Inflammatory macrophage treated with lipopolysaccharide for 4 hours (primary cell): ENCODE measurements around the gene AHSG.
A peak's percentile ranks its signal among the peaks of the same experiment; 100 is the strongest.

Experiments
- DNase-seq: peaks from one replicate; pipeline ENCODE4 v3.0.0-alpha.2; 2020

Gene AHSG

DNA sequence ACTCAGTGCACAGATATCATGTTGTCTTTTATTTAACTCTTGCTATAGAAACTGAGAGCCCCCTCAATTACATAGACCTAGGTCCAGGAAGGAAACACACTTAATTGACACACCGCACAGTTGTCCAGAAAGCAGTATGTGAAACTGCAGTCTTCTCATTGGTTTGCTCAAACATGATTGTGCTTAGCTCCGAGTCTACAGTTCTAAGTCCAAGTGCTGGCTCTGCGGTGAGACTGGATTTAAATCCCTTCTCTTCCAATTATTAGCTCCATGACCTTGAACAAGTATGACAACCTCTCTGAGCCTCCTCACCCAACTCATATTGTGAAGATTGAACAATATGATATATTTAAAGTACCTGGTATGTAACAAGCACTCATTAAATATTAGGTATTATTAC lies 19.0 kb upstream of the AHSG start:
- no peak for DNase-seq

DNA sequence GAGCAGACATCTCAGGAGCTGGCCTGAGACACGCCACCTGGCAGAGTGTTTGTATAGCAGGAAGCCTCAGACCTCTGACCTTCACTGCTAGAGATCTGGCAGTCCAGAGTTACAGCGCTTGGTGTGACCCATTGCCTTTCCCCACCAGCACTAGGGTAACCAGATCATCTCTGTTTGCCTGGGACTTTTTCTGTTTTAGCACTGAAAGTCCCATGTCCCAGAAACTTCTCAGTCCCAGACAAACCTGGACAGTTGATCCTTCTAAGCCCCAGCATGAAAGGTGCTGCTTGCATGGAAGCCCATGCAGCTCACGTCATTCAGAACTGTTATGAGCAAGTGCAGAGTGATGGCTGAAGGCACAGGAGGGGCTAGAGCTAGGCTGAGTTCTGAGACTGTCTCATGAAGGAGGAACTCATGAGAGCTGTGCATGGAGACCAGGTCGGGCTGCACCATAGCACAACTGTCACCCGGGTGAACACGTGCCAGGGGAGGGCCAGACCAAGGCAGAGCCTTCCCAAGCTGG lies 18.2 kb upstream of the AHSG start:
- no peak for DNase-seq

DNA sequence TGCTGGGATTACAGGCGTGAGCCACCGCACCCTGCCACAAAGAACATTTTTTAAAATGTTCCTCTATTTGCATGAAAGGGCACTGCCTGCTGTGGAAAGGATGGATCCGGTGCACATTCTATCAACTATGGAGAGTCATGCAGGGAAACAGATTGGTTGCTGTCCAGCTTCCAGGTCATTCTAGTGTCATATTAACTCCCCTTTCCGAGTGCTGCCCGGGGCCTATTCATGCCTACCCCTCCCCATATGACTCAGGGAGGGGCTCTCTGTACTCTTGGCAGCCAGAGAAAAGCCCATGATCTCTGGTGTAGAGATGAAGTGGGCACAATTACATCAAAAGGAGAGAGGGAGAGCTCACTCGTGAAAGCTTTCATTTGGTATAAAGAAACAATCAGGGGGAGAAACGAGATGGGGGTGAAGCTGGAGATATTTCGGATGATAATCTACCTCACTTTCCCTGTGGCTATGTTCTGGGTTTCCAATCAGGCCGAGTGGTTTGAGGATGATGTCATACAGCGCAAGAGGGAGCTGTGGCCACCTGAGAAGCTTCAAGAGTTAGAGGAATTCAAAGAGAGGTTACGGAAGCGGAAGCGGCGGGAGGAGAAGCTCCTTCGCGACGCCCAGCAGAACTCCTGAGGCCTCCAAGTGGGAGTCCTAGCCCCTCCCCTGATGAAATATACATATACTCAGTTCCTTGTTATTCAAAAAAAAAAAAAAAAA lies 16.1 kb upstream of the AHSG start:
- no peak for DNase-seq

DNA sequence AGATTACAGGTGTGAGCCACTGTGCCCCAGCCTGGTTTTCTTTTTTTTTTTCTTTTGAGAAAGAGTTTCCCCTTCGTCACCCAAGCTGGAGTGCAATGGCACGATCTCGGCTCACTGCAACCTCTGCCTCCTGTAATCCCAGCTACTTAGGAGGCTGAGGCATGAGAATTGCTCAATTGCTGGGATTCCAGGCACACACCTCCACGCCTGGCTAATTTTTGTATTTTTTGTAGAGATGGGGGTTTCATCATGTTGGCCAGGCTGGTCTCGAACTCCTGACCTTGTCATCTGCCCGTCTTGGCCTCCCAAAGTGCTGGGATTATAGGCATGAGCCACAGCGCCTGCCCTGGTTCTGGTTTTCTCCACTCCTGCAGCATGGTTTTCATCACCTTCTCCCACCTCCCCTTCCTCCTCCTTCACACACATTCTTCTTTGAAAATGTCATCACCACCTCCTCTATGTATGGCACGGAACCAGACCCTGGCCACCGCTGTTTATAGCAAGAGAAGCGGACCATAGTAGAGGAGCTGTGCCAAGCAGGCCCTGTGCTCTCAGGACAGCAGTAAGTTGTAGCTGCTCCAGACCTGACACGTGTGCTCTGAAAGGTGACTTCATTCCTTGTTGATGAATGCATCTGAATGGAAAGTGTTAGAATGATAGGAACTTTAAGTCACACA lies 14.6 kb upstream of the AHSG start:
- no peak for DNase-seq

DNA sequence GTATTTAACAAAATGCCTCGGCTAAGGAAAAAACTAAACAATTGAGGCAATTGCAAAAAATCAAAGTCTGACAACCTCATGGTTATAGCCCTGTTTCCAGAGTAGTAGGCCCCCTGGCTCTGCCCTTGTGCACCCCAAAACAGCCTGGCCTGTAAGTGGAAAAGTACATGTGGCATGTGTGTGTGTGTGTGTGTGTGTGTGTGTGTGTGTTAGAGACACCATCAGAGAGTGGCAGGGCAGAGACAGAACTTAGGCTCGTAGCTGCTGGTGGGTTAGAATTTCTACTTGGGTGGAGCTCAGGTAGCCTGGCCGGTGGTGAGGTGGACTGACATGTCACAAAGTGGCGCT lies 14.1 kb upstream of the AHSG start:
- no peak for DNase-seq

DNA sequence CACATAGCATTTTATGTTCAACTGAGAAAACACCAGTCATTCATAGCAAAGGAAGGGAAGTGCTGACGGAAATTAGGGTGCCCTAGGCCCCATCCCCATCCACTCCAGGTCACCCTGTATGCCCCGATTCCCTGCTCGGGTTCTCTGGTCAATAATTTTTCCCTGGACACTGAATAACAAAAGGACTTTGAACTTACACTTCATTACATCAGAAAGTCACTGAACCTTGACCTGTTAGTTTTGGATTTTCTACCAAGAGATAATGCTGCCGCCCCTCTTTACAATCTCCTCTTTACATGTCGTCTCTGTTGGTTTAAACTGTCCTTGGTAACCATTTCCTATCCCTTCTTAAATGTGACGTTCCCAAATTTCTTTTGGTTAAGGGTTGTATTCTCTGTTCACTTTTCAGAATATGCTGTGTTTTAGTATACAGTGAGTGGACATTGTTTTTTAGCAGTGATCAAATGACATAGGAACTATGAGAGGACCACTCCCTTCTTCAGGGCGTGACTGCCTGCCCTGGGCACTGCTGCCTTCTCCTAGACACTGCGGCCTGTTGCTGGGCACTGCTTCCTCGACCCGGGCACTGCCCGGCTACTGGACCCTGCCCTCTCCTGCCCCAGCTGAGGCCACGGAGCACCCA lies 13.6 kb upstream of the AHSG start:
- DNase-seq = no peak

DNA sequence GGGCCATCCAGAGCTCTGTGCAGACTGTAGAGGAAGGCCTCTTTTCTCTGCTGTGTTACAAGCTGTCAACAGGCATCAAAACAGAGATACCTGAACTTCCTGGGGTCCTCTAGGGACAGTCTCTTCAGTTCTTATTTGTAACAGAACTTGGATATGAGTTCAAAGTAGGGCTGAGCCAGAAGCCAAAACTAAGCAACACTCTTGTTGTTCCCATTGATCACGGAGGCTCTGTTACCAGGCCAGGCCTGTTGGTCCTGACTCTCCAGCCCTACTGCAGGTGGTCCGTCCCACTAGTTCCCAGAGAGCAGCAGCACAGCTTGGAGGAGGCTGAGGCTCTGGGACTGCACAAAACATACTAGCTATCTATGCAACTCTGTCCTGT lies 13.1 kb upstream of the AHSG start:
- no peak for DNase-seq

DNA sequence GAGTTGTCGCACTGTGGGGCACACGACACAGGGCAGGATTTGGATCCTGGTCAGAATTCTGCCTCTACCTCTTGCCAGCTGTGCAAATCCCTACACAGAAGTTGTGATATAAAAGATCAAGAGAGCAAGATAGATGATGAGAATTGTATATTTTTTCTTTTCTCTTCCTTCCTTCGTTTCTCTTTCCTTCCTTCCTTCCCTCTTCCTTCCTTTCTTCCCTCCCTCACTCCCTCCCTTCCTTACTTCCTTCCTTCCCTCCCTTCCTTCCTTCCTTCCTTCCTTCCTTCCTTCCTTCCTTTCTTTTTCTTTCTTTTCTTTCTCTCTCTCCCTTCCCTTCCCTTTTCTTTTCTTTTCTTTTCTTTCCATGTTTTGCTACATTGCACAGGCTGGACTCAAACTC lies 12.0 kb upstream of the AHSG start:
- no peak for DNase-seq

DNA sequence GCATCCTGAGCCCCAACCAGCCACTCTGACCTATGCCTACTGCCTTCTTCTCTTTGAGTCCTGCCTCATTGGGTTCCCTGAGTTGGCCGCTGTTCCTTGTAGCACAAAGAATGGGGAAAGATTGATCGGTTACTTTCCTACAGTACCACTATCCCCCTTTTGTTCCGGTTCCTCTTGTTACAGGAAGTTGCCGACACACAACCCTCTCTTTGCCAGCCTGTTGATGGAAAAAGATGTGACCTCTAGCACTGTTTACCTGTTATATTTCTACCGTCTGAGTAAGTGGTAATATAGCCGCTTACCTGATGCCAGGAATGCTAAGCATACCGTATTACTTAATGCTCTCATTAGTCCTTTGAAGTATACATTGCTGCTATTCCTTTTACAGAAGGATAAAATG lies 9.7 kb upstream of the AHSG start:
- DNase-seq = no peak

DNA sequence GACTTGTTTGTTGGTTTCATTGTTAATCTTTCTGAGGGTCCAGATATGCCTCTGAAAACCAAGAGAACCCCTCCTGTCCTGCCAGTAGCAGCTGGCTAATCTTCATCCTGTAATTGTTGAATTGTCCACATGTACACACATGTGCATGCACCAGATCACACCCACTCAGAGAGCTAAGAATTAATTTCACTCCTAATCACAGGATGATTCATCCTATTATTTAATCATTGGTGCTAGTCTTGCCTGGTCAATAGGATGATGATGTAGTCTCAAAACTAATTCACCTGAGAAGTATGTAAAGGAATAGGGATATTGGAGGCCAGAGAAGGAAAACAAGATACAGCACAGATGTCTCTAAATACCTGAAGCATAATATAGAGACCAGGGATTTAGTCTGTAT lies 7.8 kb upstream of the AHSG start:
- DNase-seq = no peak

DNA sequence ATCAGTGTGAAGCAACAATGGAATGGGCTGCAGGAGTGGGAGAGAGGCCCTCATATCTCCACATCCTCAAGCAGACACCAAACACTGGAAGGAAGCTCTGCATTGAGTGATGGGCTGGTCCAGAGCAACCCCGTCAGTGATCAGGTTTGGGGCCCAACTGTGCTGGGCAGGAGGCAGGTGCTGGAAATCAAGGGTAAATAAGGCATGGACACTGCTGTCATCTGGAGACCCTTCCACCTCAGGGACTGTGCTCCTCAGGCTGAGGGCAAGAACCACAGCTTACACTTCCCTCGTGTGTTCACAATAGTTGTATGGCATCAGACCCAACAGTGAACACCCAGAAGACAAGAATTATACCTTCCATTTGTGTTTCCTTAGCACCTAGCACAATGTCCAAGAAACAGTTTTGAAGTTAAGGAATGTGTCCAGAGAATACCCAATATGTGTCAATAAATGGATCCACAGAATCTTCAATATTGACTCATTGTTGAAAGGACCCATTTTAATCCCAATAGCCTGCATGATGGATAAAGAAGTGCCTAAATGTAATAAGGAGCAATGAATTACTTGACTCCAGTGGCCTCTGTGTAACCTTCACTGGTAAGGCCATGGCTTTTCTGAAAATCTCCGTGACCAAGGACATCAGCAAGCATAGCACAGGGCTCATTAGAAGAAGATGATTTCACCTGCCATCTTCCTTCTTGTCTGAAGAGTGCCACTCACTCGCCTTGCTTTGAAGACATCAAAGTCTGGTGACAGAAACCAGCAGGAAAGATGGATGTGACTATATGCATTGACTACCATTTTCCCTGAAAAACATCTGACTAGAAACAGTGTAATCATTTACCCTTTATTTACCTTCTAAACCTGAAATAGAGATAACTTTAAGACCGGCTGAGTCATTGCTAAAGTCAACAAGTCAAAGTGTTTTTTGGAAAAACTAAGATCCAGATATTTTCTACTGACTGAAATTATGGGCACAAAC lies 7.0 kb upstream of the AHSG start:
- DNase-seq = no peak

DNA sequence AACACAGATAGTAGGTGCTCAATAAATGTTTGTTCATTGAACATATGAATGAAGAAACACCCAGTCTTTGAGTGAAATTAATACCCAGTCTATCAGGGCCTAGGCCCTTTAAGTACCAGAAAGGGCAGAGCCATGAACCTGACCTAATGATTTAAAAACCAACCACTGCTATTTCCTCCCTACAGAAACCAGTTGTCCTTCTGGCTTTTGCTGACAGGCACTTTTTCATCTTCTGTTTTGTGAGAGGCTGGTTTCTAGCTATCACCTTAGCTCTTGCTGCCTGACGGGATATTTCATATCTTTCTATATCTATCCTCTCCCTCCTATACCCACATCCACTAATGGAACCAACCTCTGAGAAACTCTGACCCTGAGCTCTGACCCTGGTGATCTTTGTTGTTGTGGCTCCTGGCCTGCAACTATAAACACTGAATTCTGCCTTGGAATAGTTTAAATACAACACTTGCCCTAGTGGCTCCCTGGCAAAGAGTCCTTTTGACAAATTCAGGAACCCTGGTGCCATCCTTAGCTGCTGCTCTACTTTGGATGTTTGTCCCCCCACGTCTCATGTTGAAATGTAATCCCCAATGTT lies 4.1 kb upstream of the AHSG start:
- DNase-seq = no peak

DNA sequence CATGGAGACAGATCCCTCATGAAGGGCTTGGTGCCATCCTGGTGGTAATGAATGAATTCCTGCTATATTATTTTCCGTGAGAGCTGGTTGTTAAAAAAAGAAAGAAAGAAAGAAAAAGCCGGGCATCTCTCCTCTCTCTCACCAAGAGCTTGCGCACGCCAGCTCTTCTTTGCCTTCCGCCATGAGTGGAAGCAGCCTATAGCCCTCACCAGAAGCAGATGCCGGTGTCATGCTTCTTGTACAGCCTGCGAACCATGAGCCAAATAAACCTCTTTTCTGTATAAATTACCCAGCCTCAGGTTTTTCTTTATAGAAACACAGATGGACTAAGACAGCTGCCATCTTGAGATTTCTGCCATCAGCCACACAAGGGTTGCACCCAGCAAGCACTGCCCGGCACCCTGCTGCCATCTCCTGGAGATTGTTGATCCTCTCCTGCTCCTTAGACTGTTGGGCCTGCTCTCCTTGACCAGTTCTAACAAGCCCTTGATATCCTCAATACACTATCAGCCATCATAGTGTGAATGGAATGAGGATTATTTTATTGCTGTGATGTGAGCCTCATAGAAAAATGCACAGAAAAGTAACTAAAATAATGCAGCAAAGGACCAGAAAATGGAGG lies 3.5 kb upstream of the AHSG start:
- DNase-seq = peak; percentile 12

DNA sequence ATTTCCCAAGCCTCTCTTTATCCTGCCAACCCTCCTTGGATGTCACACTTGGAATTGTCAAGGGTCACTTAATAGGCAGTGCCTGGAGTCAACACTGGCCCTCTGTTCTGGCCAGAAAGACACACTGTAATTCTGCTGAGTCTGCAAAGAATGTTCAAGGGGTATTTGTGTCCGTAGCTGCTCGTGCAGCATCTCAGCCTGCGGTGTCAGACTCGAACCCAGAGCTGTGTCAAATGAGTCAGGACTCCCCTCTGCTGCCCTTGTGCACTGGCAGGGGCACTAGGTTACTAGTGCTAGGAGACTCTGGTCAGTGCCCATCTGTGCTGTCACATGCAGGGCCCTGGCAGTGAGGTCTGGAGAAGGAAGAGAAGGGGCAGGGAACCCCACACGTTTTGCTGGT lies 795 bp upstream of the AHSG start:
- no peak for DNase-seq

DNA sequence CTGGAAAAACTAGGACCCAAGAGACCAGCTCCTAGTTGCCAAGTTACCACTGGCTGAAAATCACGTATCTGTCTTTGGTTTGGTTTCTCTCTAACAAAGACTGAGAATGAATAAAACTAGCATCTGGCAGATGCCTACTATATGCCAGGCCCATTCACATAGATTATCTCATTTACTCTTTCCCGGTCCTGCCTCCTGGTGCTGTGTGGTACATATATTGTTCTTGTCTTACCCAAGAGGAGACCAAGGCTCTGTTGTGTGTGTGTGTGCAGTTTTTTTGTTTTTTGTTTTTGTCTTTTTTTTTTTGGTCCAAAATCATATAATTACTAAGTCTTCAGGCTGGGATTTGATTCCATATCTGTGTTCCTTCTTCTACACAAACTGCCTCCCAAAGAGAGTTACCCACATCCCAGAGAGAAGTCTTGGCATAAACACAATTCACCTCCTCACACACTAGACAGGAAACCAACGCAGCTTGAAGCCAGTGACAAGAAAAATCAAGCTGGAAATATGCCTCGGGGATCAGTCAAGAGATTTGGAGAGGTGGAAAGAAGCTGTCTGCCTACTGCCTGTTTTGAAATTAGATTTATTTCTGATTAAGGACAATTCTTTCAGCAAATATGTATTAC lies 891 bp downstream of the AHSG start:
- DNase-seq = no peak

DNA sequence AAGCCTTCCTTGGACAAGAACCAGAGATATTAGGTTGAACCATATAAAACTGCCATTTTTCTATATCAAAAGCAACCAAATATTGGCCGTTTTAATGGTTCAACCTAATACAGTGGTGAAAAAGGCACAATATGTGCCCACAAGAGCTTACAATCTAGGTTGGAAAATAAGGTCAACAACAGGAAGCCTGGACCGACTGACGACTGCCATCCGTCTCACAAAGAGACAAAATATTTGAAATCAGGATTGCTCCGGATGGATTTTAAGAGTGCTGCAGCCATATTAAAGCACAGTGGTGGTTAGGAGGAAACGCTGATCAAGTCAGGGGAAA lies 1.4 kb downstream of the AHSG start:
- DNase-seq = no peak

DNA sequence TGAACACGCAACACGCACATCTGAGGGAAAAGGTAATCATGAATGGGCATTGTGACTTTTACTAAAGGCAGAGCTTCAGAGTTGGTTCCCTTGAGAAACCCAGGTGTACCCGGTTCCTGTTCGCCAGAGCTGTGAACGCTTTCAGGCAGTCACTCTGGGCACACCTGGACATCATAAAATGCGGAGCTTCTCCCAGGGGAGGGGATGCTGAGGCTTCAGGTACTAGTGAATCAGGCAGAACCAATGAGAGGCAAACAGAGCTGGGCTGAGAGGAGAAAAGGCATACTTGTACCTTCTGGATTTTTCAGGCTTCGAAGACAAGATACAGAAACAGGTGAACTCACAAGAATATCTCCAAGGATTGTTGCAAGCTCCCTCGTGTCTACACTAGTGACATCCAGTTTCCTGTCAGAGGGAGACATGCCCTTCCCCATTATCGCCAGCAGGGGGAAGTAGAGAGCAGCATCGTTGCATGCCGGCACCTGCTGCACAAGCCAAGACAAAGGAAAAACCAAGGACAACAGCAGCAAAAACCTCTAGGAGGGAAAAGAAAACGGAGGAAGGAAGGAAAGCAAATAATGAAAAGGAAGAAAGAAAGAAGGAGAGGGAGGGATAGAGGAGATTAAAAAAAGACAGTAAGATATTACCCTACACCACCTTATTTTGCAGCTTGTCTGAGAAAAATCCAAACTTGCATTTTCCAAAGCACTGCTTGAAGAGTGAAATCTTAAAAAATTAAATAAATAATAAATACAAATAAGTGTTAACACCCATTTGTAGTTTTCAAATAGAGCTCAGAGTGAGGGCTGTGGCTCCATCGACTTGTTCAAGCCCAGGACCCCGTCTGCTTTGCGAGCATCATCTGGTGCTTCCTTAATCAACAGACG lies 2.0 kb downstream of the AHSG start:
- peak; percentile 62 for DNase-seq

DNA sequence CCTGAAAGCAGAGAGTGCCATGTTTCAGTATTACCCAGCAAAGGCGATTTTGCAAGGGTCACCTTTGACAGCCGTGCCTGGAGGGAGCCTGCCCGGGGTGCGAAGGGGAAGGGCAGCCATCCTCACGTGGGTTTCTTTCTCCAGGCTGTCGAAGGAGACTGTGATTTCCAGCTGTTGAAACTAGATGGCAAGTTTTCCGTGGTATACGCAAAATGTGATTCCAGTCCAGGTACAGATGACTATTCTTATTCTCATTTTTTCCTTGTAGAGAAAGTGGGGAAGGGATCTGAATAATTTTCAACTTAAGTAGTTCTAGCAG lies 3.4 kb downstream of the AHSG start:
- DNase-seq = no peak

DNA sequence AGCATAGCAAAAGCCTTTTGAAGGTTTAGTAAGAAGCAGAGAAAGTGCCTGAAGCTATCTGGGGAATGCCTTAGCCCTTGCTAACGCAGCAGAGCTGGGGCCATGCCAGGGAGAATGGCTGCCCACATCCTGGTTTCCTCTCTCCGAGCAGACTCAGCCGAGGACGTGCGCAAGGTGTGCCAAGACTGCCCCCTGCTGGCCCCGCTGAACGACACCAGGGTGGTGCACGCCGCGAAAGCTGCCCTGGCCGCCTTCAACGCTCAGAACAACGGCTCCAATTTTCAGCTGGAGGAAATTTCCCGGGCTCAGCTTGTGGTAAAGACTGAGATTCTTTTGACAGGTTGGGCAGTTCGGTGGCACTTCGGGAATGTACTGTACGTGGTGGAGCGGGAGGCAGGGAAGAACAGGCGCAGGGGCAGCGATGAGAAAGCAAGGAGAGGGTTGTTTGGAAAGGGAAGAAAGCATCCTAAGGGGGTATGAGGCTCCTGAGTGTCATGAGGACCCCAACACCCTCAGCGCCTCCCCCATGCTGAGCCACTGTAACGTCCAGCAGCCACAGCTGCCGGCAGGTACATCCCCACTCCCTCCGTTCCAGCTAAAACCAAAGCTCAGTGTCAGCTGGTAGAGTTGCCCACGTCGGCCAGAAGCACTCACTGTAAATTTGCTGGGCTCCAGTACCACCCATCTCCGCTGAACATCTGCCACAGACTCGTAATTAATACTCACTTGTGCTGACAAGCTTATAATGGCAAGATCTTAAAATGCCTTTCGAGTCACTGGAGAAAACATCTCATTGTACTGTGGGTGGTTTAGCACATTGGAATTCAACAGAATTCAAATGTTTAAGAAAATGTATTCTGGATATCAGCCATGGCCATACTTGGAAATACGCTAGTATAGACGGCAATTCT lies 4.4 kb downstream of the AHSG start:
- DNase-seq = peak; percentile 75
